ENCODE results near the gene GABRD. TPM values are rescaled to one million over a fixed set of nuclear protein-coding genes. Genes with fewer than 3 reads are reported as not detected.

The GABRD gene
- total and polyA plus RNA-seq, 2 experiments from 2014 or later: not detected

GRCh38 chr1:2052756-2053155 is 33.6 kb downstream of the GABRD start:
- no peak for TF ChIP-seq EZH2phosphoT487 (IDR thresholded peaks at IDR 0.05; ENCODE audit: insufficient read depth, low read depth)
- TF ChIP-seq EZH2 (IDR thresholded peaks at IDR 0.05; ENCODE audit: insufficient read depth, poor library complexity, severe bottlenecking): no peak
- Histone ChIP-seq H2AFZ (no peak overlapping the region), H3K4me2 (ENCODE audit: unreplicated experiment) (no peak overlapping the region), H3K9ac (no peak overlapping the region), H4K20me1 (ENCODE audit: insufficient read depth) (no peaks in the 10 kb centered on the region), H3F3A (ENCODE audit: insufficient read depth) (no peaks in the 10 kb centered on the region), H3K27me3 (replicated peaks; ENCODE audit: insufficient read depth) (peaks cover 32% of the 10 kb centered on the region), H3K27ac (no peak overlapping the region), H3K79me2 (ENCODE audit: insufficient read depth) (no peaks in the 10 kb centered on the region), H3K4me3 (no peak overlapping the region), H3K4me1 (ENCODE audit: insufficient read depth) (no peaks in the 10 kb centered on the region), H3K9me3 (ENCODE audit: low read depth) (no peaks in the 10 kb centered on the region), H3K9me2 (ENCODE audit: insufficient read depth) (no peaks in the 10 kb centered on the region), H3K36me3 (ENCODE audit: low read depth) (no peaks in the 10 kb centered on the region)
- DNase-seq: no peak
- 75 to 84% methylated on average over 8 to 10 of the region's 10 CpGs for whole genome bisulfite sequencing, 2 experiments (ENCODE audit: low coverage in 1 of 2, low lambda C conversion rate in 2 of 2, missing lambda C conversion rate in 2 of 2)
- in situ Hi-C loops (cut with MboI): no loop called here

- in situ Hi-C loops (cut with MboI): no loop called here
- TF ChIP-seq EZH2 (IDR thresholded peaks at IDR 0.05; ENCODE audit: insufficient read depth, poor library complexity, severe bottlenecking): no peak
- TF ChIP-seq EZH2phosphoT487 (IDR thresholded peaks at IDR 0.05; ENCODE audit: insufficient read depth, low read depth): no peak
- Histone ChIP-seq H3K27ac (no peak overlapping the region), H3K27me3 (replicated peaks; ENCODE audit: insufficient read depth) (peaks cover 32% of the 10 kb centered on the region), H3K79me2 (ENCODE audit: insufficient read depth) (no peaks in the 10 kb centered on the region), H3K9me3 (ENCODE audit: low read depth) (no peaks in the 10 kb centered on the region), H3K9ac (no peak overlapping the region), H3K36me3 (ENCODE audit: low read depth) (no peaks in the 10 kb centered on the region), H3F3A (ENCODE audit: insufficient read depth) (no peaks in the 10 kb centered on the region), H3K4me2 (ENCODE audit: unreplicated experiment) (no peak overlapping the region), H4K20me1 (ENCODE audit: insufficient read depth) (no peaks in the 10 kb centered on the region), H3K9me2 (ENCODE audit: insufficient read depth) (no peaks in the 10 kb centered on the region), H3K4me1 (ENCODE audit: insufficient read depth) (no peaks in the 10 kb centered on the region), H2AFZ (no peak overlapping the region), H3K4me3 (no peak overlapping the region)
- WGBS, 2 experiments (ENCODE audit: low coverage in 1 of 2, low lambda C conversion rate in 2 of 2, missing lambda C conversion rate in 2 of 2): 78 to 80% methylated on average over 17 of the region's 17 CpGs
- no peak for DNase-seq
Observed at GRCh38 chr1:2053217-2053616, 34.1 kb downstream of the GABRD start.

DNA sequence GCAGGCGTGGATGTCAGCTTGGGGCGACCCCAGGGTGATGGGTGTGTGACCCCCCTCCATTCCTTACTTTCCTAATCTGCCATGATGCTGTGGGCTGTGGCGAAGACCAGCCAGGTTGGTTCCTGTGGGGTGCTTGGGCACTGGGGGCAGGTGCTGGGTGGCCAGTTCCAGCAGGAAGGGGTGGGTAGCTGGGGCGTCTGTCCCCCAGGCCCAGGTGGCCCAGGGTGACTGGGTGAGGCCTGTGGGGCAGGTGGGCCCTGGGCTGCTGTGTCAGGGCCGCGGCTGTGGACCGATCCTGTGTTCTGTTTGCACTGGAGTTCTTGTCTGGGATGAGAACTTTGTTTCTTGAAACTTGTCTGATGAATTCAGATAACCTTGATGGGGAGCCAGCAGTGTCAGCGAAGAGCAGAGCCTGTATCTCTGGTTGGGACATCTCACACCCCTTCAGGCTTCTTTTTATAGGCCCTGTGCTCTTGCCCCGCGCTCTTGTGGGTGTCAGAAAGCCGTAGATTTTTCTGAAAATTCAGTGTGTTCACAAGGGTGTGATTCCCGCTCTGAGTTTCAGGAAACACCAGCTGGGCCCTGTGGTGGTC is 34.7 kb downstream of the GABRD start:
- H3K4me1 ChIP-seq (ENCODE audit: insufficient read depth): no peaks in the 10 kb centered on the region
- H4K20me1 ChIP-seq (ENCODE audit: insufficient read depth): no peaks in the 10 kb centered on the region
- H3K27me3 ChIP-seq (replicated peaks; ENCODE audit: insufficient read depth): peaks cover 26% of the 10 kb centered on the region
- H3F3A ChIP-seq (ENCODE audit: insufficient read depth): no peaks in the 10 kb centered on the region
- H3K27ac ChIP-seq: no peak overlapping the region
- WGBS, 2 experiments (ENCODE audit: low coverage in 1 of 2, low lambda C conversion rate in 2 of 2, missing lambda C conversion rate in 2 of 2): 78 to 79% methylated on average over 12 of the region's 12 CpGs
- H3K9me3 ChIP-seq (ENCODE audit: low read depth): no peaks in the 10 kb centered on the region
- no peak overlapping the region for H3K4me2 ChIP-seq (ENCODE audit: unreplicated experiment)
- H3K79me2 ChIP-seq (ENCODE audit: insufficient read depth): no peaks in the 10 kb centered on the region
- DNase-seq: no peak
- no peaks in the 10 kb centered on the region for H3K9me2 ChIP-seq (ENCODE audit: insufficient read depth)
- no peak overlapping the region for H3K9ac ChIP-seq
- no peaks in the 10 kb centered on the region for H3K36me3 ChIP-seq (ENCODE audit: low read depth)
- H2AFZ ChIP-seq: no peak overlapping the region
- in situ Hi-C loops (cut with MboI): no loop called here
- H3K4me3 ChIP-seq: no peak overlapping the region
- TF ChIP-seq EZH2 (IDR thresholded peaks at IDR 0.05; ENCODE audit: insufficient read depth, poor library complexity, severe bottlenecking): no peak
- no peak for TF ChIP-seq EZH2phosphoT487 (IDR thresholded peaks at IDR 0.05; ENCODE audit: insufficient read depth, low read depth)

DNA sequence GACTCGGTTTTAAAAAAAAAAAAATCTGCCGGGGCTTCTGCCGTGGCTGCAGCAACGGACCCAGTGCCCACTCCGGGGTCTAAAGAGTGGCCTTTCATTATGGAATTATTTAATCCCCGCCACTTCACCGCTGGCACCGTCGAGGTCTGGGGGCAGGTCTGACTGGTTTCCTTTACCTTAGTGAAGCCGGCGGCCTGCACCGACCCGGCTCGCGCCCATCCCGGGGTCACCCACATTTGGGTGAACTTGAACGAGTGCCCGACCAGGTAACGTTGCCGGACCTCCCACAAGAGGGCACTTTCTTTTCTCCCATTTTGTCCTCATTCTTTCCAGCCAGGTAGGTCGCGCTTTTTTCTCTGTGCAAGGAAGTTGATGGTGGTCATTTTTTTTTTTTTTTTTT is 35.4 kb downstream of the GABRD start:
- no peak overlapping the region for H2AFZ ChIP-seq
- no peaks in the 10 kb centered on the region for H3K9me2 ChIP-seq (ENCODE audit: insufficient read depth)
- no peaks in the 10 kb centered on the region for H3K36me3 ChIP-seq (ENCODE audit: low read depth)
- TF ChIP-seq EZH2phosphoT487 (IDR thresholded peaks at IDR 0.05; ENCODE audit: insufficient read depth, low read depth) (no peak), EZH2 (IDR thresholded peaks at IDR 0.05; ENCODE audit: insufficient read depth, poor library complexity, severe bottlenecking) (no peak)
- peaks cover 19% of the 10 kb centered on the region for H3K27me3 ChIP-seq (replicated peaks; ENCODE audit: insufficient read depth)
- H3K4me3 ChIP-seq: no peak overlapping the region
- no peak overlapping the region for H3K4me2 ChIP-seq (ENCODE audit: unreplicated experiment)
- H3F3A ChIP-seq (ENCODE audit: insufficient read depth): no peaks in the 10 kb centered on the region
- no peak overlapping the region for H3K27ac ChIP-seq
- H4K20me1 ChIP-seq (ENCODE audit: insufficient read depth): no peaks in the 10 kb centered on the region
- no peak for DNase-seq
- no peaks in the 10 kb centered on the region for H3K9me3 ChIP-seq (ENCODE audit: low read depth)
- H3K4me1 ChIP-seq (ENCODE audit: insufficient read depth): no peaks in the 10 kb centered on the region
- no peak overlapping the region for H3K9ac ChIP-seq
- no peaks in the 10 kb centered on the region for H3K79me2 ChIP-seq (ENCODE audit: insufficient read depth)
- 85 to 88% methylated on average over 22 of the region's 22 CpGs for WGBS, 2 experiments (ENCODE audit: low coverage in 1 of 2, low lambda C conversion rate in 2 of 2, missing lambda C conversion rate in 2 of 2)
- in situ Hi-C loops (cut with MboI): no loop called here
